Regular cardiac myocyte (primary cell): ENCODE measurements around the gene SMC6. TPM values are rescaled to one million over a fixed set of nuclear protein-coding genes. Genes with fewer than 3 reads are reported as not detected.

Experiments used
- total RNA-seq: library from RNA; depleted of rRNA; stranded (reverse); fragments of >200 nt; gene quantifications from 2 replicates; pipeline ENCODE4 v1.2.3, GENCODE V29; 2014

The SMC6 gene
- total RNA-seq: 21.4 and 30.1 TPM in 2 replicates

GRCh38 chr2:17753803-17754663 is at the start of gene SMC6, which contains the start of gene GEN1:
TSS of gene SMC6 (minus strand) at chr2:17753810. CDS start at chr2:17745946, 7,864 bp downstream.
TSS of gene GEN1 (plus strand) at chr2:17754138. CDS start at chr2:17759944, 5,806 bp downstream.

Other genes with a start within 250 kb of the SMC6 start
- gene RAD51AP2, start 235.4 kb downstream of the SMC6 start, total RNA-seq: under 0.01 TPM in 2 replicates
- 0.38 and 0.85 TPM in 2 replicates for gene VSNL1, start 213.1 kb downstream of the SMC6 start, total RNA-seq
- gene GEN1, start 328 bp upstream of the SMC6 start, total RNA-seq: 8.5 and 17.8 TPM in 2 replicates
- gene MSGN1, start 62.6 kb upstream of the SMC6 start, total RNA-seq: not detected in 2 replicates
- gene KCNS3, start 124.9 kb upstream of the SMC6 start, total RNA-seq: 1.4 and 3.6 TPM in 2 replicates